HepG2 (cell line): ENCODE data around the gene DNAL4. TPM values are rescaled to one million over a fixed set of nuclear protein-coding genes. Genes with fewer than 3 reads are reported as not detected.

Experiments
- ATRX ChIP-seq: sonication (generic); formaldehyde crosslinking; IDR thresholded peaks from 2 replicates; pipeline ENCODE4 v1.4.0; 2020; ENCODE audit warnings: missing genetic modification reagents, borderline replicate concordance
- HNF1A ChIP-seq, 2 experiments: sonication (generic) in 1 of 2; formaldehyde crosslinking in 1 of 2; IDR thresholded peaks; 2 replicates each; pipeline versions ENCODE4 v1.4.0 to v1.6.1; 2016 to 2020; ENCODE audit warnings: borderline replicate concordance in 1 of 2, low read depth in 1 of 2, mild to moderate bottlenecking in 1 of 2, missing genetic modification reagents in 1 of 2
- KLF16 ChIP-seq, 2 experiments: sonication (generic) in 1 of 2; formaldehyde crosslinking in 1 of 2; IDR thresholded peaks; 2 replicates each; pipeline versions ENCODE4 v1.6.1 to v1.8.0; 2016 to 2023; ENCODE audit warnings: missing genetic modification reagents in 2 of 2, missing compliant biosample characterization in 1 of 2
- MXD1 ChIP-seq: sonication (generic); formaldehyde crosslinking; IDR thresholded peaks from 2 replicates; pipeline ENCODE4 v1.4.0; 2020; ENCODE audit warnings: mild to moderate bottlenecking, missing genetic modification reagents
- PLRG1 ChIP-seq: fragments of 450-650 bp; conservative IDR thresholded peaks from 2 replicates; pipeline ENCODE4 v1.6.1; 2016
- RNF2 ChIP-seq: fragments of 450-650 bp; conservative IDR thresholded peaks from 2 replicates; pipeline ENCODE4 v1.6.1; 2016; ENCODE audit warnings: low read depth
- RXRA ChIP-seq: sonication (generic); formaldehyde crosslinking; IDR thresholded peaks from 2 replicates; pipeline ENCODE4 v1.5.1; 2020; ENCODE audit warnings: missing genetic modification reagents
- ZBTB10 ChIP-seq: sonication (generic); formaldehyde crosslinking; IDR thresholded peaks from 2 replicates; pipeline ENCODE4 v1.4.0; 2020; ENCODE audit warnings: missing genetic modification reagents, borderline replicate concordance
- ZBTB7A ChIP-seq: sonication (generic); formaldehyde crosslinking; IDR thresholded peaks from 2 replicates; pipeline ENCODE4 v1.8.0; 2022; ENCODE audit warnings: mild to moderate bottlenecking, missing genetic modification reagents
- ZFP36L1 ChIP-seq: sonication (generic); formaldehyde crosslinking; IDR thresholded peaks from 2 replicates; pipeline ENCODE4 v1.8.0; 2022; ENCODE audit warnings: mild to moderate bottlenecking, missing genetic modification reagents, moderate library complexity
- ZNF407 ChIP-seq: sonication (generic); formaldehyde crosslinking; IDR thresholded peaks from one replicate; pipeline ENCODE4 v1.5.1; 2020; ENCODE audit warnings: mild to moderate bottlenecking, missing genetic modification reagents; ENCODE audit errors: not compliant biosample characterization
- ZNF614 ChIP-seq: IDR thresholded peaks from 2 replicates; pipeline ENCODE4 v1.6.1; 2018; ENCODE audit warnings: missing biosample characterization, missing genetic modification reagents, inconsistent platforms, borderline replicate concordance
- ZNF746 ChIP-seq: sonication (generic); formaldehyde crosslinking; IDR thresholded peaks from 2 replicates; pipeline ENCODE4 v1.8.0; 2022; ENCODE audit warnings: mild to moderate bottlenecking, missing genetic modification reagents
- polyA plus RNA-seq, 8 experiments: library from polyadenylated mRNA; depleted of rRNA in 3 of 8; stranded (reverse) in 7 of 8; unstranded in 1 of 8; fragments of >200 nt; fragmentation: Illumina TruSeq in 4 of 8; extraction: Trizol in 4 of 8; gene quantifications; 2 replicates each; pipeline versions ENCODE4 v1.2.1 to v1.2.3, GENCODE V29; 2011 to 2016; ENCODE audit warnings: low read depth in 4 of 8, missing spikeins in 1 of 8, mixed read lengths in 1 of 8; ENCODE audit not compliant: insufficient read depth in 1 of 8
- total RNA-seq, 5 experiments: library from RNA; depleted of rRNA; stranded (reverse); fragments of >200 nt; fragmentation: Illumina TruSeq; extraction: Trizol; gene quantifications; 2 replicates each; pipeline ENCODE4 v1.2.3, GENCODE V29; 2016; ENCODE audit warnings: low read depth in 1 of 5

The DNAL4 gene
- total and polyA plus RNA-seq, 2 of the 13 experiments (the other 11 are each of a cell fraction or from before 2014, with no cell fraction given): 8.0 to 10.7 TPM

GRCh38 chr22:38755911-38756532 lies 37.9 kb downstream of the DNAL4 start, which contains the start of gene SUN2 (continued):
- no peak for TF ChIP-seq ZFP36L1 (CRISPR knock-in tag)
- TF ChIP-seq ATRX (CRISPR knock-in tag): no peak
- no peak for TF ChIP-seq ZNF746 (CRISPR knock-in tag)
- TF ChIP-seq KLF16 (CRISPR knock-in tag; IDR thresholded peaks at IDR 0.05): no peak
- TF ChIP-seq ZBTB7A (CRISPR knock-in tag): no peak
- no peak for TF ChIP-seq ZNF614
- TF ChIP-seq PLRG1: no peak
- TF ChIP-seq RNF2: no peak
- peak; percentile 26; the same call in 1 of the 2 replicates for TF ChIP-seq RXRA (CRISPR knock-in tag)
- TF ChIP-seq ZNF407 (CRISPR knock-in tag): no peak
- no peak for TF ChIP-seq HNF1A (IDR thresholded peaks at IDR 0.05; ENCODE audit: low read depth)
- no peak for TF ChIP-seq HNF1A (CRISPR knock-in tag; IDR thresholded peaks at IDR 0.05; ENCODE audit: borderline replicate concordance)
- no peak for TF ChIP-seq MXD1 (CRISPR knock-in tag)
- TF ChIP-seq ZBTB10 (CRISPR knock-in tag): no peak
